ENCODE measurements around the gene FOXA1.

FOXA1 gene

DNA sequence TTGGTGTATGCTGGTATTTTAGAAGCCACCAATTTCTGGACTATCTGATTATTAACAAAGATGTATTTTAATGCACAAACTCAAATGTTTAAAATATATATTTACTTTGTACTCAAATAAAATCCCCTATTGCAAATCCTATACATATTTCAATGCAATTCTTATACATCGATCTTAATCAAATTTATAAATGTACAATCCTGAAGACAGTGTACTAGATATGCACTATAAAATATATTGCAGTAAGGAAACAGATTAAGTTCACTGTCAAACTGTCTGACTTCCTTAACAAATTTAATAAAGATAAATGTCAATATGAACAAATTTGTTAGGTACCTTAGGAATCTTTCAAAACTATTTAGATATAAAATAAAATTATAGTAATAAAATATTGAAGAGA, 43.9 kb downstream of the FOXA1 start:
- DNase-seq = no peak

DNA sequence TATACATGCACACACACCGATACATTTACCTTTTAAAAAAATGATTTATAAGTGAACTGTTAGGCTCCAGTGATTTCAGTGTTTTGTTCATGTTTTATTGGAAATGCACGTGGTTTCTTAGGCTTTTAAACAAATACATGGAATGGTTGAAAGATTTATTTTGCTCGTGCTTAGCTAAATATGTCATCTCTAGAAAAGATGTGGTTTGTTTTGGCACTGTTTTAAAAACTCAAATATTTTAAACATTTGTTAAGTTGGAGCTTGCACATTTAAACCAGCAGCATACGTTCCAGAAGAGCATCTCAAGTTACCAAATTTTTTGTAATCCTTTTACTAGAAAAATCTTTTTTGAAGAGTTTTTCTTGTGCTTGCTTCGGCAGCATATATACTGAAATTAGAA, 44.5 kb downstream of the FOXA1 start:
- DNase-seq = no peak

- no peak for DNase-seq
Observed at GRCh38 chr14:37546621-37547447, 48.2 kb downstream of the FOXA1 start.

- no peak for DNase-seq
Observed at GRCh38 chr14:37545174-37545573, 49.9 kb downstream of the FOXA1 start.

DNA sequence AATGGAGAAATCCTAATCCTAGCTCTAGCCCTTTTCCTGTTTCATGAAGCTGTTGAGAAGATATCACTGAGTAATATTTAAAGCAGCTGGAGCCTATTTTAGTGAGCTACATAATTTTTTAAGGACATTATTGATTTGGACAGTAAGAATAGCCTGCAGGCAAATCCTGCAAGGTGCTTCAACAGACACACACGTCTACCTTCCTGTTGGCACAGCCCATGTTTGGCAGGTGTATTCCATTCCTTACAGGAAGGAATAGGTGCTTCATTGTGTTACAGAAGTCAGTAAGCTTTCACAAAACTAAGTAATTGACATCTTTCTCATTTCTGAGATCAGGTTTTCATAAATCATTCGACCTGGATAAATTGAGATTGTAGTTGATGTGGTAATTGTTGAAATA, 50.6 kb downstream of the FOXA1 start:
- no peak for DNase-seq

GRCh38 chr14:37539992-37540391, 55.1 kb downstream of the FOXA1 start:
- DNase-seq = no peak

Measured in activated CD8-positive, alpha-beta memory T cell treated with anti-CD3 and anti-CD28 coated beads, Interleukin-2, amount 50 U/mL, for 4 hours (primary cell).